Glomerular endothelial cell (primary cell): ENCODE data around the gene GP2. TPM values are rescaled to one million over a fixed set of nuclear protein-coding genes. Genes with fewer than 3 reads are reported as not detected.

Experiments
- total RNA-seq: library from RNA; depleted of rRNA; stranded (reverse); fragments of >200 nt; gene quantifications from 2 replicates; pipeline ENCODE4 v1.2.3, GENCODE V29; 2015

GP2 gene
- total RNA-seq, 1 donor from 2014 or later: not detected

Other genes with a start within 250 kb of the GP2 start
- not detected in 2 replicates for gene UMOD, start 25.2 kb upstream of the GP2 start, total RNA-seq
- gene PDILT, start 77.2 kb upstream of the GP2 start, total RNA-seq: not detected in 2 replicates
- gene ACSM5, start 82.0 kb upstream of the GP2 start, total RNA-seq: 0.24 TPM in 1 of 2 replicates, not detected in the other
- gene ACSM2A, start 124.0 kb upstream of the GP2 start, total RNA-seq: not detected in 2 replicates
- gene ACSM2B, start 248.9 kb upstream of the GP2 start, total RNA-seq: not detected in 2 replicates